Right lobe of liver (tissue), 6 donors: ENCODE data around the gene CCDC183. TPM values are rescaled to one million over a fixed set of nuclear protein-coding genes. Genes with fewer than 3 reads are reported as not detected.
"Not testable (repeated sequence)": the region's sequence is repeated elsewhere in the genome, so short reads cannot be mapped to it uniquely, and the experiment has no call there.

Source experiments
- ATAC-seq, 4 donors: fragments of 200-7000 bp; cut with Tn5 transposase; one replicate each; pipeline ENCODE4 v1.9.1; 2020; ENCODE audit warnings: mild to moderate bottlenecking in 4 of 4, moderate library complexity in 4 of 4
- DNase-seq, 3 donors: peaks; one replicate each; pipeline ENCODE4 v3.0.0-alpha.2; 2020
- H3K27ac ChIP-seq, 3 donors: fragments of 200-600 bp; one replicate each; pipeline ENCODE4 v1.8.0; 2022
- H3K27me3 ChIP-seq, 2 donors: fragments of 200-600 bp; one replicate each; pipeline ENCODE4 v1.8.0; 2022
- H3K36me3 ChIP-seq, 4 donors: fragments of 200-600 bp; sonication (generic) in 1 of 4; one replicate each; pipeline versions ENCODE4 v1.5.1 to v1.8.0; 2017 to 2022; ENCODE audit warnings: control low read depth in 1 of 4
- H3K4me1 ChIP-seq, 4 donors: fragments of 200-600 bp; sonication (generic) in 1 of 4; one replicate each; pipeline versions ENCODE4 v1.5.1 to v1.8.0; 2017 to 2022; ENCODE audit warnings: control low read depth in 1 of 4
- H3K4me3 ChIP-seq, 3 donors: fragments of 200-600 bp; one replicate each; pipeline ENCODE4 v1.8.0; 2022
- H3K9me3 ChIP-seq, 4 donors: fragments of 200-600 bp; sonication (generic) in 1 of 4; one replicate each; pipeline versions ENCODE4 v1.5.1 to v1.8.0; 2017 to 2022; ENCODE audit warnings: control low read depth in 1 of 4
- CTCF ChIP-seq, 4 donors: fragments of 200-600 bp in 3 of 4; fragments of 450-650 bp in 1 of 4; IDR thresholded peaks; one replicate each; pipeline versions ENCODE4 v1.5.1 to v1.8.0; 2016 to 2022; ENCODE audit warnings: antibody characterized with exemption in 4 of 4, mild to moderate bottlenecking in 2 of 4
- POLR2A ChIP-seq: fragments of 450-650 bp; IDR thresholded peaks from one replicate; pipeline ENCODE4 v1.6.1; 2017; ENCODE audit warnings: antibody characterized with exemption, mild to moderate bottlenecking
- WGBS: methylation state at CpG from one replicate; pipeline ENCODE4 v1.1.6; 2018; ENCODE audit warnings: low coverage, low lambda C conversion rate; ENCODE audit not compliant: insufficient coverage; ENCODE audit errors: missing lambda C conversion rate; 5-methylcytosine and 5-hydroxymethylcytosine counted together
- intact Hi-C, 2 donors: fragments of 100-400 bp; cut with DNase I; formaldehyde crosslinking; loops; one replicate each; pipeline versions ENCODE4 v1.11.2 to v1.14.1; 2022
- total RNA-seq, 6 experiments: library from RNA; depleted of rRNA in 2 of 6; stranded (reverse); fragments of >200 nt in 2 of 6; fragmentation: NEBNext Ultra II Directional in 3 of 6; extraction: Animal tissue kit (Norgen Biotek cat#: 25700) in 3 of 6; gene quantifications; one replicate each; pipeline versions ENCODE4 v1.1.0 to v1.2.4, GENCODE V29; 2016 to 2023
- donor health status: DM: no; HTN: yes; CAD: no.
- donor health status: DM: no; HTN: no; CAD: no.
- donor health status: DM: no; HTN: no; CAD: no.
- donor health status: DM: no; HTN: yes; CAD: no.
- donor health status: DM: no; HTN: yes; CAD: no.

Gene CCDC183
- total RNA-seq, 6 experiments from 2014 or later = 0.43 to 1.2 (median 0.74) TPM; not detected in 1

- intact Hi-C loops = no loop called here
- H3K4me1 ChIP-seq = peaks cover 0 to 28% (median 6%) of the 10 kb centered on the region in 4 donors
- TF ChIP-seq CTCF (IDR thresholded peaks at IDR 0.05) (no peak), POLR2A (no peak)
- ATAC-seq = peak; percentile 67 to 83 (median 77)
- no peak overlapping the region for H3K4me3 ChIP-seq
- H3K27ac ChIP-seq = peak overlapping the region in 2 of 3 donors; percentile 36 to 51
- no peaks in the 10 kb centered on the region for H3K9me3 ChIP-seq
- 11% methylated on average over 6 of the region's 28 CpGs for WGBS
- DNase-seq = peak; percentile 84 to 96 (median 95)
- H3K36me3 ChIP-seq = no peaks in the 10 kb centered on the region
- no peaks in the 10 kb centered on the region for H3K27me3 ChIP-seq
Measured at GRCh38 chr9:136840877-136841645, 44.9 kb downstream of the CCDC183 start.

- peak overlapping the region in 1 of 3 donors; percentile 51 for H3K27ac ChIP-seq
- ATAC-seq = peak in 1 of 4 donors; percentile 0
- H3K9me3 ChIP-seq, DNase-seq, H3K27me3 ChIP-seq, intact Hi-C loops, H3K36me3 ChIP-seq: not testable (repeated sequence)
- WGBS = 64% methylated on average over 3 of the region's 16 CpGs
- peaks cover 0 to 28% (median 6%) of the 10 kb centered on the region in 4 donors for H3K4me1 ChIP-seq
- H3K4me3 ChIP-seq = peak overlapping the region in 1 of 3 donors; percentile 44
Measured at GRCh38 chr9:136841646-136842379, 45.7 kb downstream of the CCDC183 start.

GRCh38 chr9:136842380-136842948 lies 46.3 kb downstream of the CCDC183 start, which contains the start of gene AJM1:
Gene AJM1, plus strand, starts transcription at chr9:136842478. Its CDS starts 1,937 bp downstream, at chr9:136844415.
- H3K36me3 ChIP-seq, H3K27me3 ChIP-seq, H3K9me3 ChIP-seq, intact Hi-C loops: not testable (repeated sequence)
- ATAC-seq = peak; percentile 56 to 68 (median 68)
- Histone ChIP-seq H3K4me1 (peaks cover 0 to 28% (median 6%) of the 10 kb centered on the region in 4 donors), H3K4me3 (peak within 1 kb of the TSS; percentile 39 to 44 (median 41)), H3K27ac (peak within 1 kb of the TSS in 1 of 3 donors; percentile 51)
- DNase-seq = peak in 1 of 3 donors; percentile 69
- peak; percentile 72 to 89 (median 82) for TF ChIP-seq CTCF (IDR thresholded peaks at IDR 0.05)
- WGBS = 0% methylated on average over 14 of the region's 27 CpGs

- H3K36me3 ChIP-seq, DNase-seq, H3K4me3 ChIP-seq, H3K27me3 ChIP-seq, H3K27ac ChIP-seq, intact Hi-C loops, H3K9me3 ChIP-seq: not testable (repeated sequence)
- 3% methylated on average over 8 of the region's 21 CpGs for WGBS
- ATAC-seq = peak in 1 of 4 donors; percentile 0
- peaks cover 0 to 28% (median 6%) of the 10 kb centered on the region in 4 donors for H3K4me1 ChIP-seq
Measured at GRCh38 chr9:136843159-136843800, 47.1 kb downstream of the CCDC183 start.
